ENCODE results near the gene HOXD3. TPM values are rescaled to one million over a fixed set of nuclear protein-coding genes. Genes with fewer than 3 reads are reported as not detected.

HOXD3 gene
- polyA plus RNA-seq, 3 donors: not detected

- Histone ChIP-seq H3K27me3 (ENCODE audit: control insufficient read depth in 2 of 2, insufficient read depth in 2 of 2, low read length in 2 of 2) (peaks cover 96 to 100% of the 10 kb centered on the region in 2 donors), H3K27ac (ENCODE audit: low read depth in 1 of 2, low read length in 2 of 2) (no peak within 1 kb of the TSS), H3K4me3 (replicated peaks in 1 of 3; ENCODE audit: low read depth in 2 of 3, low read length in 3 of 3) (no peak within 1 kb of the TSS), H2AFZ (ENCODE audit: insufficient read depth, low read depth, low read length, poor library complexity, severe bottlenecking) (no peak within 1 kb of the TSS), H3K4me2 (replicated peaks; ENCODE audit: extremely low read depth, low read length, poor library complexity, severe bottlenecking) (no peak within 1 kb of the TSS), H3K9ac (ENCODE audit: insufficient read depth, low read length, poor library complexity, severe bottlenecking) (no peak within 1 kb of the TSS), H4K20me1 (ENCODE audit: insufficient read depth, low read length) (no peaks in the 10 kb centered on the region), H3K9me3 (replicated peaks in 1 of 2; ENCODE audit: control insufficient read depth in 1 of 2, insufficient read depth in 1 of 2, low read length in 2 of 2) (peaks cover 13 to 77% of the 10 kb centered on the region in 2 donors), H3K4me1 (ENCODE audit: control insufficient read depth in 1 of 2, insufficient read depth in 2 of 2, low read length in 2 of 2) (no peaks in the 10 kb centered on the region), H3K36me3 (replicated peaks in 1 of 2; ENCODE audit: control insufficient read depth in 1 of 2, insufficient read depth in 2 of 2, low read length in 2 of 2) (no peaks in the 10 kb centered on the region), H3K79me2 (ENCODE audit: insufficient read depth, low read length) (no peaks in the 10 kb centered on the region)
- peaks cover 4 to 49% (median 32%) of the 10 kb centered on the region in 7 donors for H3K9me3 Mint-ChIP-seq
- intact Hi-C loops (cut with micrococcal nuclease): no loop called here
- peaks cover 12% of the 10 kb centered on the region for H3K4me1 Mint-ChIP-seq
- 9% methylated on average over 61 of the region's 66 CpGs for WGBS (ENCODE audit: insufficient coverage)
- H3K27me3 Mint-ChIP-seq (ENCODE audit: low read depth in 3 of 3): peaks cover 95 to 99% (median 98%) of the 10 kb centered on the region in 3 donors
- peaks cover 2 to 10% of the 10 kb centered on the region in 2 donors for H3K36me3 Mint-ChIP-seq
- no peak for DNase-seq
- peak within 1 kb of the TSS in 1 of 2 donors; percentile 85 for H3K4me3 Mint-ChIP-seq
- TF ChIP-seq CTCF (IDR thresholded peaks at IDR 0.05): no peak
- H3K27ac Mint-ChIP-seq: peak within 1 kb of the TSS in 1 of 7 donors; percentile 47
Observed at GRCh38 chr2:176115883-176116813, 41.0 kb upstream of the HOXD3 start, which contains the start of gene HOXD10. TSS of gene HOXD10 (plus strand) at chr2:176116778. CDS start at chr2:176116834, 56 bp downstream.

- Histone ChIP-seq H2AFZ (ENCODE audit: insufficient read depth, low read depth, low read length, poor library complexity, severe bottlenecking) (no peak overlapping the region), H3K36me3 (replicated peaks in 1 of 2; ENCODE audit: control insufficient read depth in 1 of 2, insufficient read depth in 2 of 2, low read length in 2 of 2) (no peaks in the 10 kb centered on the region), H3K4me2 (replicated peaks; ENCODE audit: extremely low read depth, low read length, poor library complexity, severe bottlenecking) (no peak overlapping the region), H3K79me2 (ENCODE audit: insufficient read depth, low read length) (no peaks in the 10 kb centered on the region), H3K9me3 (replicated peaks in 1 of 2; ENCODE audit: control insufficient read depth in 1 of 2, insufficient read depth in 1 of 2, low read length in 2 of 2) (peaks cover 13 to 76% of the 10 kb centered on the region in 2 donors), H3K27ac (ENCODE audit: low read depth in 1 of 2, low read length in 2 of 2) (no peak overlapping the region), H4K20me1 (ENCODE audit: insufficient read depth, low read length) (no peaks in the 10 kb centered on the region), H3K27me3 (ENCODE audit: control insufficient read depth in 2 of 2, insufficient read depth in 2 of 2, low read length in 2 of 2) (peaks cover 93 to 99% of the 10 kb centered on the region in 2 donors), H3K4me3 (replicated peaks in 1 of 3; ENCODE audit: low read depth in 2 of 3, low read length in 3 of 3) (no peak overlapping the region), H3K9ac (ENCODE audit: insufficient read depth, low read length, poor library complexity, severe bottlenecking) (no peak overlapping the region), H3K4me1 (ENCODE audit: control insufficient read depth in 1 of 2, insufficient read depth in 2 of 2, low read length in 2 of 2) (peaks cover under 1 to 3% of the 10 kb centered on the region in 2 donors)
- Mint-ChIP-seq H3K36me3 (peaks cover 2 to 7% of the 10 kb centered on the region in 2 donors), H3K27ac (no peak overlapping the region), H3K27me3 (ENCODE audit: low read depth in 3 of 3) (peaks cover 93 to 99% (median 97%) of the 10 kb centered on the region in 3 donors), H3K4me3 (peak overlapping the region in 1 of 2 donors; percentile 85), H3K9me3 (peaks cover 4 to 43% (median 31%) of the 10 kb centered on the region in 7 donors), H3K4me1 (peaks cover 9% of the 10 kb centered on the region)
- DNase-seq: no peak
- intact Hi-C loops (cut with micrococcal nuclease): no loop called here
- TF ChIP-seq CTCF (IDR thresholded peaks at IDR 0.05): no peak
- 22% methylated on average over 35 of the region's 40 CpGs for WGBS (ENCODE audit: insufficient coverage)
Observed at GRCh38 chr2:176117162-176117822, 39.8 kb upstream of the HOXD3 start.

Measured in CD14-positive monocyte (primary cell).